GM12878 (cell line): ENCODE data around the gene PIAS2. TPM values are rescaled to one million over a fixed set of nuclear protein-coding genes. Genes with fewer than 3 reads are reported as not detected.
A peak's percentile ranks its signal among the peaks of the same experiment; 100 is the strongest.

Experiments used
- ATAC-seq: fragments of 200-7000 bp; cut with Tn5 transposase; 3 replicates; pipeline ENCODE4 v1.9.1; 2020; ENCODE audit warnings: mild to moderate bottlenecking, moderate library complexity
- BruUV-seq: library from RNA; stranded (reverse); fragments of 400-500 nt; replicated peaks from 2 replicates; lab custom pipeline; 2021; lab: Mats Ljungman, UMichigan
- CTCF ChIA-PET: fragments of 300-600 bp; sonication (Branson Sonifier 250); formaldehyde crosslinking; extraction: SDS; loops from one replicate; lab custom pipeline; 2021; ENCODE audit warnings: inconsistent platforms; lab: Yijun Ruan, JAX
- POLR2A ChIA-PET: fragments of 350-600 bp; formaldehyde crosslinking; extraction: SDS; loops from one replicate; lab custom pipeline; 2021; ENCODE audit warnings: inconsistent platforms; lab: Charles Lee
- RAD21 ChIA-PET: fragments of 300-600 bp; sonication (Branson Sonifier 250); formaldehyde crosslinking; loops from one replicate; lab custom pipeline; 2023; ENCODE audit warnings: antibody characterized with exemption; ENCODE audit not compliant: unreplicated experiment; lab: Charles Lee
- SMC1A ChIA-PET: fragments of 300-600 bp; sonication (Branson Sonifier 250); formaldehyde crosslinking; loops from one replicate; lab custom pipeline; 2023; ENCODE audit not compliant: unreplicated experiment, uncharacterized antibody; lab: Charles Lee
- DNase-seq: peaks from one replicate; pipeline ENCODE4 v3.0.0-alpha.2; 2011; ENCODE audit warnings: low read depth, low spot score
- FAIRE-seq: peaks from 3 replicates; lab custom pipeline; 2011; peaks lifted over from hg19 to GRCh38; lab: Jason Lieb, UNC
- H2AFZ ChIP-seq: 2 replicates; pipeline ENCODE4 v1.6.0; 2011; ENCODE audit warnings: low read depth, low read length, control low read depth; ENCODE audit not compliant: control insufficient read depth
- H3K27ac ChIP-seq: 2 replicates; pipeline ENCODE4 v1.5.1; 2011; ENCODE audit warnings: control low read depth; ENCODE audit not compliant: control insufficient read depth, insufficient read depth
- H3K27me3 ChIP-seq, 2 experiments: replicated peaks in 1 of 2; 2 replicates each; pipeline versions ENCODE4 v1.6.0 to v1.6.1; 2011; ENCODE audit warnings: low read length in 1 of 2; ENCODE audit not compliant: control insufficient read depth in 2 of 2, insufficient read depth in 2 of 2
- H3K36me3 ChIP-seq, 2 experiments: 2 replicates each; pipeline ENCODE4 v1.5.1; 2011; ENCODE audit warnings: low read length in 1 of 2; ENCODE audit not compliant: control insufficient read depth in 2 of 2, insufficient read depth in 2 of 2
- H3K4me1 ChIP-seq: 2 replicates; pipeline ENCODE4 v1.6.1; 2011; ENCODE audit warnings: mild to moderate bottlenecking, low read length, moderate library complexity, mixed read lengths; ENCODE audit not compliant: control insufficient read depth, insufficient read depth
- H3K4me2 ChIP-seq: 2 replicates; pipeline ENCODE4 v1.6.0; 2011; ENCODE audit warnings: control low read depth; ENCODE audit not compliant: control insufficient read depth, insufficient read depth
- H3K4me3 ChIP-seq: fragments of 200-600 bp; sonication (generic); 2 replicates; pipeline ENCODE4 v1.5.1; 2016
- H3K79me2 ChIP-seq: 2 replicates; pipeline ENCODE4 v1.6.0; 2011; ENCODE audit warnings: low read length; ENCODE audit not compliant: control insufficient read depth, insufficient read depth
- H3K9ac ChIP-seq: 2 replicates; pipeline ENCODE4 v1.8.0; 2011; ENCODE audit warnings: low read length, control low read depth, mixed read lengths; ENCODE audit not compliant: control insufficient read depth, insufficient read depth
- H3K9me3 ChIP-seq: replicated peaks from 3 replicates; pipeline ENCODE4 v1.5.1; 2011; ENCODE audit warnings: mild to moderate bottlenecking, low read length; ENCODE audit not compliant: control insufficient read depth, insufficient read depth
- H4K20me1 ChIP-seq: 2 replicates; pipeline ENCODE4 v1.6.0; 2011; ENCODE audit not compliant: control insufficient read depth, insufficient read depth
- ESRRA ChIP-seq: IDR thresholded peaks from 2 replicates; pipeline ENCODE4 v1.6.1; 2012; ENCODE audit warnings: mild to moderate bottlenecking, low read length, improper control_type of control experiment
- FOS ChIP-seq: IDR thresholded peaks from 3 replicates; pipeline ENCODE4 v1.6.1; 2011; ENCODE audit warnings: borderline replicate concordance; ENCODE audit not compliant: insufficient read length; ENCODE audit errors: extremely low read depth
- HDGF ChIP-seq: fragments of 450-650 bp; IDR thresholded peaks from 2 replicates; pipeline ENCODE4 v1.6.1; 2016; ENCODE audit warnings: antibody characterized with exemption
- IKZF2 ChIP-seq, 2 experiments: fragments of 450-650 bp; IDR thresholded peaks; 2 replicates each; pipeline ENCODE4 v1.6.1; 2017; ENCODE audit warnings: mild to moderate bottlenecking in 2 of 2, moderate library complexity in 2 of 2
- POU2F2 ChIP-seq: IDR thresholded peaks from 3 replicates; pipeline ENCODE4 v1.6.1; 2011; ENCODE audit warnings: low read depth, mild to moderate bottlenecking, low read length, borderline replicate concordance
- RAD21 ChIP-seq: IDR thresholded peaks from 2 replicates; pipeline ENCODE4 v1.6.1; 2011; ENCODE audit warnings: mild to moderate bottlenecking, low read depth, low read length, moderate library complexity; ENCODE audit not compliant: insufficient read depth
- RCOR1 ChIP-seq: conservative IDR thresholded peaks from 2 replicates; pipeline ENCODE4 v1.6.1; 2012; ENCODE audit warnings: low read depth, low read length, improper control_type of control experiment
- SMARCA5 ChIP-seq: fragments of 450-650 bp; IDR thresholded peaks from 2 replicates; pipeline ENCODE4 v1.6.1; 2017; ENCODE audit warnings: mild to moderate bottlenecking
- in situ Hi-C: fragments of 300-500 bp; cut with MboI; formaldehyde crosslinking; loops from 9 replicates; pipeline ENCODE4 v1.14.3; 2018; ENCODE audit warnings: mixed read lengths
- intact Hi-C: fragments of 100-400 bp; cut with micrococcal nuclease; formaldehyde crosslinking; loops from one replicate; pipeline ENCODE4 v1.14.2; 2022; ENCODE audit not compliant: unreplicated experiment
- polyA plus RNA-seq, 11 experiments: library from polyadenylated mRNA; depleted of rRNA in 4 of 11; unstranded in 6 of 11; stranded (reverse) in 5 of 11; fragments of >200 nt; fragmentation: Nextera tagmentation in 4 of 11; fragmentation: Illumina TruSeq in 1 of 11; extraction: Ambion mirVana in 4 of 11; extraction: Trizol in 1 of 11; gene quantifications; 1 replicate in 1 of 11; 2 replicates in 10 of 11; pipeline versions ENCODE4 v1.2.1 to v1.2.3, GENCODE V29; 2011 to 2016; ENCODE audit warnings: inconsistent platforms in 2 of 11, missing spikeins in 2 of 11, low read depth in 1 of 11
- total RNA-seq, 4 experiments: library from RNA; depleted of rRNA in 3 of 4; stranded (reverse); fragments of >200 nt in 3 of 4; fragmentation: Illumina TruSeq in 1 of 4; extraction: Trizol in 1 of 4; gene quantifications; 2 replicates each; pipeline versions ENCODE4 v1.2.1 to v1.2.3, GENCODE V29; 2013 to 2021
- TF ChIP-seq, protein P1 (sequence below): IDR thresholded peaks from 2 replicates; pipeline ENCODE4 v1.6.1; 2012; ENCODE audit warnings: low read length, inconsistent platforms

PIAS2 gene
- total and polyA plus RNA-seq, 10 of the 15 experiments (the other 5 are each of a cell fraction or from before 2014, with no cell fraction given): 4.0 to 31.8 (median 22.4) TPM

DNA sequence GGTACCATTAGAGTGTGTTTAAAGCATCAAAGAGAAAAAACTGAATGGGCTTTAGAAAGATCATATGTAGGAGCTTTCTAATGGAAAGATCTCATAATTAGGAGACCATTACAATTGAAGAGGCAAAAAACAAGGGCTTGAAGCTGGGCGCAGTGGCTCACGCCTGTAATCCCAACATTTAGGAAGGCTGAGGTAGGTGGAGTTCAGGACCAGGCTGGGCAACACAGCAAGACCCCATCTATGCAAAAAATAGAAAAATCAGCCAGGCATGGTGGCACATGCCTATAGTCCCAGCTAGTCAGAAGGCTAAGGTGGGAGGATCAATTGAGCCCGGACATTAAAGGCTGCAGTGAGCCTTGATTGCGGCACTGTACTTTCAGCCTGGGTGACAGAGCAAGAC, 59.0 kb downstream of the PIAS2 start (continued):
- TF ChIP-seq, protein P1, sequence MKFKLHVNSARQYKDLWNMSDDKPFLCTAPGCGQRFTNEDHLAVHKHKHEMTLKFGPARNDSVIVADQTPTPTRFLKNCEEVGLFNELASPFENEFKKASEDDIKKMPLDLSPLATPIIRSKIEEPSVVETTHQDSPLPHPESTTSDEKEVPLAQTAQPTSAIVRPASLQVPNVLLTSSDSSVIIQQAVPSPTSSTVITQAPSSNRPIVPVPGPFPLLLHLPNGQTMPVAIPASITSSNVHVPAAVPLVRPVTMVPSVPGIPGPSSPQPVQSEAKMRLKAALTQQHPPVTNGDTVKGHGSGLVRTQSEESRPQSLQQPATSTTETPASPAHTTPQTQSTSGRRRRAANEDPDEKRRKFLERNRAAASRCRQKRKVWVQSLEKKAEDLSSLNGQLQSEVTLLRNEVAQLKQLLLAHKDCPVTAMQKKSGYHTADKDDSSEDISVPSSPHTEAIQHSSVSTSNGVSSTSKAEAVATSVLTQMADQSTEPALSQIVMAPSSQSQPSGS: no peak
- no peak for TF ChIP-seq ESRRA
- TF ChIP-seq RCOR1: no peak
- no peak for TF ChIP-seq POU2F2
- no peak for TF ChIP-seq SMARCA5
- no peak for TF ChIP-seq IKZF2 (IDR thresholded peaks at IDR 0.05)
- no peak for TF ChIP-seq HDGF

DNA sequence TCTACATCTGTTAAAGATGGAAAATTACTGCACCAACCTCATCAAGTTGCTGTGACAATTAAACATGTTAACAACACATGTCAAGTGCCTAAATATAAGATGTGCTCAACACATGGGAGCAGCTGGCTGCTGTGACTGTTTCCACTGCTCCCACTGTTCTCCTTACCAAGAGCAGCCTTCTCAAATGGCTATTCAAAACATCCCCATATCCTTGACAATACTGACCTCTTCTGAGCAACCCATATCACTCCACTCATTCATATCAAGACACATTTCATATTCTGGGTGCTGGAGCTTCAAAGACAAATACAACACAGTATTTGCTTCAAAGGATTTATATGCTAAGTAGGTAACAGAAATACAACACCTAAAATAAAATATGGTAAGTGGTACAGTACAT, 60.3 kb downstream of the PIAS2 start:
- H3K4me3 ChIP-seq: no peak overlapping the region
- ChIA-PET CTCF (interaction anchor here (1.4 to 1.5 kb wide), 2 partner anchors 61 to 576 kb away, joined by 3 to 4 read pairs; partner anchors contain the start of genes KATNAL2 and PIAS2), SMC1A (interaction anchor here (1.2 kb wide), 1 partner anchor 19 kb away, joined by 3 read pairs; no protein-coding TSS in a partner anchor), RAD21 (no interaction called here), POLR2A (no interaction called here)
- no TSS peak for BruUV-seq
- H3K9ac ChIP-seq: no peak overlapping the region
- DNase-seq (no peak), FAIRE-seq (no peak), ATAC-seq (no peak)
- H4K20me1 ChIP-seq: no peaks in the 10 kb centered on the region
- no peak overlapping the region for H3K27ac ChIP-seq
- in situ Hi-C loops: no loop called here
- no peaks in the 10 kb centered on the region for H3K27me3 ChIP-seq
- no peak overlapping the region for H3K4me2 ChIP-seq
- peaks cover 14% of the 10 kb centered on the region for H3K4me1 ChIP-seq
- intact Hi-C loops: no loop called here
- TF ChIP-seq RAD21: peak; percentile 51
- TF ChIP-seq FOS: no peak
- H3K36me3 ChIP-seq: peaks cover 0 to 13% of the 10 kb centered on the region in 2 experiments; a peak in 2 of 4 replicates
- peaks cover 4% of the 10 kb centered on the region for H3K79me2 ChIP-seq
- peaks cover 3% of the 10 kb centered on the region; the same call in 1 of the 3 replicates for H3K9me3 ChIP-seq
- no peak overlapping the region for H2AFZ ChIP-seq
